Measurements from ENCODE around the gene STAP2.

The STAP2 gene

GRCh38 chr19:4316956-4317355 lies 21.7 kb downstream of the STAP2 start:
- DNase-seq (ENCODE audit: extremely low read depth, insufficient read length): no peak
- Histone ChIP-seq H3K27me3 (replicated peaks; ENCODE audit: control insufficient read depth, insufficient read depth, low read length) (no peaks in the 10 kb centered on the region), H3K4me3 (replicated peaks; ENCODE audit: low read depth, low read length) (no peak overlapping the region), H3K36me3 (ENCODE audit: control insufficient read depth, insufficient read depth, low read length) (no peaks in the 10 kb centered on the region)
- TF ChIP-seq CTCF (IDR thresholded peaks at IDR 0.05; ENCODE audit: insufficient read depth, low read length, poor library complexity, severe bottlenecking): no peak

GRCh38 chr19:4313847-4314490 lies 24.7 kb downstream of the STAP2 start:
- Histone ChIP-seq H3K36me3 (ENCODE audit: control insufficient read depth, insufficient read depth, low read length) (no peaks in the 10 kb centered on the region), H3K4me3 (replicated peaks; ENCODE audit: low read depth, low read length) (no peak overlapping the region), H3K27me3 (replicated peaks; ENCODE audit: control insufficient read depth, insufficient read depth, low read length) (no peaks in the 10 kb centered on the region)
- no peak for DNase-seq (ENCODE audit: extremely low read depth, insufficient read length)
- TF ChIP-seq CTCF (IDR thresholded peaks at IDR 0.05; ENCODE audit: insufficient read depth, low read length, poor library complexity, severe bottlenecking): no peak

GRCh38 chr19:4310247-4311121 lies 28.1 kb downstream of the STAP2 start:
- no peaks in the 10 kb centered on the region for H3K36me3 ChIP-seq (ENCODE audit: control insufficient read depth, insufficient read depth, low read length)
- no peak for DNase-seq (ENCODE audit: extremely low read depth, insufficient read length)

GRCh38 chr19:4305659-4306058 lies 33.0 kb downstream of the STAP2 start:
- Histone ChIP-seq H3K27me3 (replicated peaks; ENCODE audit: control insufficient read depth, insufficient read depth, low read length) (no peaks in the 10 kb centered on the region), H3K4me3 (replicated peaks; ENCODE audit: low read depth, low read length) (no peak overlapping the region), H3K36me3 (ENCODE audit: control insufficient read depth, insufficient read depth, low read length) (no peaks in the 10 kb centered on the region)
- no peak for TF ChIP-seq CTCF (IDR thresholded peaks at IDR 0.05; ENCODE audit: insufficient read depth, low read length, poor library complexity, severe bottlenecking)
- DNase-seq (ENCODE audit: extremely low read depth, insufficient read length): no peak

More at GRCh38 chr19:4310247-4311121, 28.1 kb downstream of the STAP2 start:
- Histone ChIP-seq H3K4me3 (replicated peaks; ENCODE audit: low read depth, low read length) (no peak overlapping the region), H3K27me3 (replicated peaks; ENCODE audit: control insufficient read depth, insufficient read depth, low read length) (no peaks in the 10 kb centered on the region)
- TF ChIP-seq CTCF (IDR thresholded peaks at IDR 0.05; ENCODE audit: insufficient read depth, low read length, poor library complexity, severe bottlenecking): no peak

- TF ChIP-seq CTCF (IDR thresholded peaks at IDR 0.05; ENCODE audit: insufficient read depth, low read length, poor library complexity, severe bottlenecking): no peak
- H3K36me3 ChIP-seq (ENCODE audit: control insufficient read depth, insufficient read depth, low read length): no peaks in the 10 kb centered on the region
- no peak for DNase-seq (ENCODE audit: extremely low read depth, insufficient read length)
- H3K4me3 ChIP-seq (replicated peaks; ENCODE audit: low read depth, low read length): no peak overlapping the region
- no peaks in the 10 kb centered on the region for H3K27me3 ChIP-seq (replicated peaks; ENCODE audit: control insufficient read depth, insufficient read depth, low read length)
Observed at GRCh38 chr19:4305257-4305612, 33.4 kb downstream of the STAP2 start.

Data from GM06990 (cell line).